K562 (cell line): Measurements from ENCODE around the gene RGS7BP. TPM values are rescaled to one million over a fixed set of nuclear protein-coding genes. Genes with fewer than 3 reads are reported as not detected.

Experiments used
- ATAC-seq: fragments of 200-7000 bp; cut with Tn5 transposase; 3 replicates; pipeline ENCODE4 v1.9.1; 2020; ENCODE audit warnings: moderate library complexity
- BruUV-seq: library from RNA; stranded (reverse); fragments of 400-500 nt; replicated peaks from 2 replicates; lab custom pipeline; 2021; lab: Mats Ljungman, UMichigan
- CTCF ChIA-PET: fragments of 300-600 bp; formaldehyde crosslinking; extraction: SDS; loops from one replicate; lab custom pipeline; 2021; ENCODE audit warnings: low intra/inter-chr PET ratio; lab: Yijun Ruan, JAX
- POLR2A ChIA-PET: fragments of 300-600, 350-650 bp; sonication (Branson Sonifier 250); formaldehyde crosslinking; extraction: SDS; loops from one replicate; lab custom pipeline; 2021; ENCODE audit warnings: antibody characterized with exemption, inconsistent platforms; lab: Yijun Ruan, JAX
- DNase-seq, 4 experiments: peaks; one replicate each; pipeline versions ENCODE4 v3.0.0 to v3.0.0-alpha.2; 2011 to 2018; ENCODE audit warnings: low spot score in 3 of 4, mixed read lengths in 3 of 4; ENCODE audit errors: extremely low read depth in 1 of 4
- FAIRE-seq: peaks from 2 replicates; lab custom pipeline; 2011; peaks lifted over from hg19 to GRCh38; lab: Jason Lieb, UNC
- H2AFZ ChIP-seq: 2 replicates; pipeline ENCODE4 v1.6.0; 2011; ENCODE audit warnings: low read depth, low read length, control low read depth, inconsistent platforms
- H3K27ac ChIP-seq: fragments of 200-600 bp; 3 replicates; pipeline ENCODE4 v1.8.0; 2011; ENCODE audit warnings: low read depth, mild to moderate bottlenecking, control low read depth, inconsistent platforms, low read length, moderate library complexity, mixed read lengths; ENCODE audit errors: extremely low read depth
- H3K27me3 ChIP-seq, 2 experiments: fragments of 300-600 bp in 1 of 2; 2 replicates in 1 of 2; 3 replicates in 1 of 2; pipeline versions ENCODE4 v1.6.0 to v1.8.0; 2011; ENCODE audit warnings: inconsistent platforms in 2 of 2, low read length in 2 of 2, mild to moderate bottlenecking in 1 of 2, mixed read lengths in 1 of 2, moderate library complexity in 1 of 2; ENCODE audit not compliant: control insufficient read depth in 2 of 2, insufficient read depth in 2 of 2
- H3K36me3 ChIP-seq: fragments of 300-600 bp; 3 replicates; pipeline ENCODE4 v1.8.0; 2011; ENCODE audit warnings: mild to moderate bottlenecking, low read length, inconsistent platforms; ENCODE audit not compliant: control insufficient read depth, insufficient read depth
- H3K4me1 ChIP-seq, 2 experiments: fragments of 200-600 bp in 1 of 2; replicated peaks in 1 of 2; 2 replicates in 1 of 2; 3 replicates in 1 of 2; pipeline versions ENCODE4 v1.5.1 to v1.8.0; 2011; ENCODE audit warnings: inconsistent platforms in 2 of 2, low read length in 2 of 2, mild to moderate bottlenecking in 1 of 2, mixed read lengths in 1 of 2, moderate library complexity in 1 of 2; ENCODE audit not compliant: control insufficient read depth in 2 of 2, insufficient read depth in 2 of 2
- H3K4me2 ChIP-seq: 2 replicates; pipeline ENCODE4 v1.6.1; 2011; ENCODE audit warnings: low read length, control low read depth, inconsistent platforms, mixed read lengths; ENCODE audit not compliant: insufficient read depth
- H3K4me3 ChIP-seq: fragments of 200-600 bp; sonication (generic), shearing (Covaris generic); 2 replicates; pipeline ENCODE4 v1.5.1; 2016; ENCODE audit warnings: control low read depth, inconsistent platforms
- H3K79me2 ChIP-seq: fragments of 200-600 bp; 3 replicates; pipeline ENCODE4 v1.8.0; 2011; ENCODE audit warnings: low read length, inconsistent platforms; ENCODE audit not compliant: control insufficient read depth, insufficient read depth
- H3K9ac ChIP-seq, 2 experiments: 2 replicates each; pipeline versions ENCODE4 v1.6.0 to v1.6.1; 2011; ENCODE audit warnings: low read depth in 2 of 2, low read length in 2 of 2, control low read depth in 1 of 2, inconsistent platforms in 1 of 2, mild to moderate bottlenecking in 1 of 2, mixed read lengths in 1 of 2; ENCODE audit not compliant: insufficient read depth in 1 of 2
- H3K9me1 ChIP-seq: one replicate; pipeline ENCODE4 v1.6.0; 2011; ENCODE audit warnings: inconsistent platforms, mild to moderate bottlenecking, low read length, moderate library complexity; ENCODE audit not compliant: control insufficient read depth, insufficient read depth
- H3K9me3 ChIP-seq: replicated peaks from 2 replicates; pipeline ENCODE4 v1.5.1; 2011; ENCODE audit warnings: low read depth, low read length, inconsistent platforms; ENCODE audit not compliant: control insufficient read depth, insufficient read depth
- H4K20me1 ChIP-seq: replicated peaks from 2 replicates; pipeline ENCODE4 v1.6.1; 2011; ENCODE audit warnings: low read length, inconsistent platforms, mixed read lengths; ENCODE audit not compliant: control insufficient read depth, insufficient read depth
- ARNT ChIP-seq, 2 experiments: fragments of 450-650 bp; IDR thresholded peaks; 2 replicates each; pipeline ENCODE4 v1.6.1; 2016; ENCODE audit warnings: mild to moderate bottlenecking in 1 of 2
- CCAR2 ChIP-seq: fragments of 200-400 bp; formaldehyde crosslinking; IDR thresholded peaks from 2 replicates; pipeline ENCODE4 v1.6.1; 2017; ENCODE audit warnings: mild to moderate bottlenecking, low read depth, low read length
- MEIS2 ChIP-seq: fragments of 450-650 bp; IDR thresholded peaks from 2 replicates; pipeline ENCODE4 v1.6.1; 2014; ENCODE audit warnings: mild to moderate bottlenecking; ENCODE audit not compliant: partially characterized antibody
- PCBP2 ChIP-seq: fragments of 200-400 bp; formaldehyde crosslinking; IDR thresholded peaks from 2 replicates; pipeline ENCODE4 v1.6.1; 2018; ENCODE audit warnings: low read length, low read depth, mild to moderate bottlenecking, moderate library complexity; ENCODE audit not compliant: poor library complexity, severe bottlenecking
- SOX6 ChIP-seq: fragments of 450-650 bp; IDR thresholded peaks from 2 replicates; pipeline ENCODE4 v1.6.1; 2014; ENCODE audit warnings: mild to moderate bottlenecking
- ZNF134 ChIP-seq: fragments of 250-450 bp; sonication (Bioruptor Pico); conservative IDR thresholded peaks from 2 replicates; pipeline ENCODE4 v1.4.0; 2020
- WGBS: fragments of 100-300 bp; shearing (Covaris generic); methylation state at CpG from one replicate; pipeline ENCODE4 v1.1.6; 2016; ENCODE audit warnings: low coverage, mixed read lengths; ENCODE audit not compliant: insufficient coverage; ENCODE audit errors: missing lambda C conversion rate; 5-methylcytosine and 5-hydroxymethylcytosine counted together
- in situ Hi-C: fragments of 300-500 bp; cut with MboI; formaldehyde crosslinking; loops from 4 replicates; pipeline ENCODE4 v1.15.0; 2018; ENCODE audit warnings: inconsistent platforms, mixed read lengths
- intact Hi-C: fragments of 100-400 bp; cut with micrococcal nuclease; formaldehyde crosslinking; loops from 2 replicates; pipeline ENCODE4 v1.14.2; 2022
- polyA plus RNA-seq, 8 experiments: library from polyadenylated mRNA; depleted of rRNA in 4 of 8; stranded (reverse) in 5 of 8; unstranded in 3 of 8; fragments of >200 nt; fragmentation: Nextera tagmentation in 2 of 8; fragmentation: Illumina TruSeq in 1 of 8; extraction: Ambion mirVana in 2 of 8; extraction: Trizol in 1 of 8; gene quantifications; 2 replicates each; pipeline versions ENCODE4 v1.2.1 to v1.2.3, GENCODE V29; 2011 to 2014; ENCODE audit warnings: inconsistent platforms in 1 of 8, missing spikeins in 1 of 8
- total RNA-seq, 7 experiments: library from RNA; depleted of rRNA in 6 of 7; stranded (reverse); fragments of >200 nt in 6 of 7; fragmentation: Illumina TruSeq in 2 of 7; extraction: Trizol in 2 of 7; gene quantifications; 2 replicates each; pipeline versions ENCODE4 v1.2.1 to v1.2.3, GENCODE V29; 2011 to 2021; ENCODE audit warnings: low replicate concordance in 1 of 7
- TF ChIP-seq, protein P1 (sequence below): sonication (generic); formaldehyde crosslinking; IDR thresholded peaks from 2 replicates; pipeline ENCODE4 v1.8.0; 2022; ENCODE audit warnings: mild to moderate bottlenecking, missing genetic modification reagents, borderline replicate concordance
- TF ChIP-seq, protein P2 (sequence below): sonication (generic); formaldehyde crosslinking; IDR thresholded peaks from 2 replicates; pipeline ENCODE4 v1.8.0; 2022; ENCODE audit warnings: mild to moderate bottlenecking, missing genetic modification reagents

Gene RGS7BP
- total and polyA plus RNA-seq, 9 of the 15 experiments (the other 6 are each of a cell fraction or from before 2014, with no cell fraction given): not detected

DNA sequence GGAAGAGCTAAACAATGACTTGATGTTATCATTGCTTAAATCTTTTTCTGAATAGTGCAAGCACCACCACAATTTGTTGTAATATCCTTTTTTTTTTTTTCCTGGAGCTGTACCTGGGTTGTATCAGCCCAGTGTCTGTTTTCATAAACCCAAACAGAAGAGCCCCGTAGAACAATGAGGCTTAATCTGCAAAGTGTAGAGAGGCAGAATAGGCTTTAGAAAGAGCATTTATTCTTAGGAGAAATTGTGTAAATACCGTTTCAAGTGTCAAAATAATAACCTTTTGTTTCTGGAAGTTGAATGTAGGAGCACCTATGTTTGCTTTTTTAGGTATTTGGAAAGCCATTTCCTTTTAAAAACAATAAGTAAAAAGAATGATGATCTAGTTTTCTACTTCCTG is 26.4 kb downstream of the RGS7BP start:
- H3K4me3 ChIP-seq: no peak overlapping the region
- no peak overlapping the region for H3K4me2 ChIP-seq
- ChIA-PET POLR2A (no interaction called here), CTCF (no interaction called here)
- ATAC-seq: no peak
- TF ChIP-seq, protein P1, sequence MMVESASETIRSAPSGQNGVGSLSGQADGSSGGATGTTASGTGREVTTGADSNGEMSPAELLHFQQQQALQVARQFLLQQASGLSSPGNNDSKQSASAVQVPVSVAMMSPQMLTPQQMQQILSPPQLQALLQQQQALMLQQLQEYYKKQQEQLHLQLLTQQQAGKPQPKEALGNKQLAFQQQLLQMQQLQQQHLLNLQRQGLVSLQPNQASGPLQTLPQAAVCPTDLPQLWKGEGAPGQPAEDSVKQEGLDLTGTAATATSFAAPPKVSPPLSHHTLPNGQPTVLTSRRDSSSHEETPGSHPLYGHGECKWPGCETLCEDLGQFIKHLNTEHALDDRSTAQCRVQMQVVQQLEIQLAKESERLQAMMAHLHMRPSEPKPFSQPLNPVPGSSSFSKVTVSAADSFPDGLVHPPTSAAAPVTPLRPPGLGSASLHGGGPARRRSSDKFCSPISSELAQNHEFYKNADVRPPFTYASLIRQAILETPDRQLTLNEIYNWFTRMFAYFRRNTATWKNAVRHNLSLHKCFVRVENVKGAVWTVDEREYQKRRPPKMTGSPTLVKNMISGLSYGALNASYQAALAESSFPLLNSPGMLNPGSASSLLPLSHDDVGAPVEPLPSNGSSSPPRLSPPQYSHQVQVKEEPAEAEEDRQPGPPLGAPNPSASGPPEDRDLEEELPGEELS: no peak
- TF ChIP-seq ARNT (IDR thresholded peaks at IDR 0.05) (no peak), ZNF134 (CRISPR knock-in tag) (no peak), CCAR2 (no peak), SOX6 (no peak), PCBP2 (no peak), MEIS2 (no peak)
- TF ChIP-seq, protein P2, sequence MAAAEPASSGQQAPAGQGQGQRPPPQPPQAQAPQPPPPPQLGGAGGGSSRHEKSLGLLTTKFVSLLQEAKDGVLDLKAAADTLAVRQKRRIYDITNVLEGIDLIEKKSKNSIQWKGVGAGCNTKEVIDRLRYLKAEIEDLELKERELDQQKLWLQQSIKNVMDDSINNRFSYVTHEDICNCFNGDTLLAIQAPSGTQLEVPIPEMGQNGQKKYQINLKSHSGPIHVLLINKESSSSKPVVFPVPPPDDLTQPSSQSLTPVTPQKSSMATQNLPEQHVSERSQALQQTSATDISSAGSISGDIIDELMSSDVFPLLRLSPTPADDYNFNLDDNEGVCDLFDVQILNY (CRISPR knock-in tag): no peak
- BruUV-seq: no TSS peak
- intact Hi-C loops: no loop called here
- H3K9me1 ChIP-seq: no peaks in the 10 kb centered on the region
- no peaks in the 10 kb centered on the region for H3K9me3 ChIP-seq
- FAIRE-seq: no peak
- in situ Hi-C loops: no loop called here
- DNase-seq: no peak
- H3K9ac ChIP-seq: no peak overlapping the region
- no peaks in the 10 kb centered on the region for H3K36me3 ChIP-seq
- H4K20me1 ChIP-seq: no peaks in the 10 kb centered on the region
- no peak overlapping the region for H3K27ac ChIP-seq
- no peaks in the 10 kb centered on the region for H3K27me3 ChIP-seq
- WGBS: 0% methylated on average over 2 of the region's 2 CpGs
- H3K79me2 ChIP-seq: no peaks in the 10 kb centered on the region
- no peak overlapping the region for H2AFZ ChIP-seq
- H3K4me1 ChIP-seq: no peaks in the 10 kb centered on the region
